IMR-90 (cell line): ENCODE data around the gene GRIN2A.

Experiments
- BHLHE40 ChIP-seq: fragments of 150-350 bp; IDR thresholded peaks from 2 replicates; pipeline ENCODE4 v1.6.1; 2016; ENCODE audit warnings: mild to moderate bottlenecking, low read depth, low read length
- CEBPB ChIP-seq: IDR thresholded peaks from 2 replicates; pipeline ENCODE4 v1.6.1; 2012; ENCODE audit warnings: low read depth, low read length, improper control_type of control experiment
- FOS ChIP-seq: fragments of 150-350 bp; IDR thresholded peaks from 2 replicates; pipeline ENCODE4 v1.6.1; 2016; ENCODE audit warnings: low read depth, low read length
- POLR2A ChIP-seq: IDR thresholded peaks from 2 replicates; pipeline ENCODE4 v1.6.1; 2012; ENCODE audit warnings: mild to moderate bottlenecking, low read depth, low read length
- RAD21 ChIP-seq: IDR thresholded peaks from 2 replicates; pipeline ENCODE4 v1.6.1; 2012; ENCODE audit warnings: low read length, improper control_type of control experiment
- RFX5 ChIP-seq: IDR thresholded peaks from 2 replicates; pipeline ENCODE4 v1.8.0; 2012; ENCODE audit warnings: low read depth, mild to moderate bottlenecking, low read length, moderate library complexity
- TF ChIP-seq, protein P1 (sequence below): conservative IDR thresholded peaks from 2 replicates; pipeline ENCODE4 v1.5.1; 2012; ENCODE audit warnings: mild to moderate bottlenecking, low read depth, low read length, improper control_type of control experiment
- TF ChIP-seq, protein P2 (sequence below): fragments of 150-350 bp; IDR thresholded peaks from 2 replicates; pipeline ENCODE4 v1.6.1; 2017; ENCODE audit warnings: mild to moderate bottlenecking, antibody characterized with exemption, low read length, low read depth

GRCh38 chr16:10141671-10142070 is 40.6 kb downstream of the GRIN2A start:
- TF ChIP-seq, protein P1, sequence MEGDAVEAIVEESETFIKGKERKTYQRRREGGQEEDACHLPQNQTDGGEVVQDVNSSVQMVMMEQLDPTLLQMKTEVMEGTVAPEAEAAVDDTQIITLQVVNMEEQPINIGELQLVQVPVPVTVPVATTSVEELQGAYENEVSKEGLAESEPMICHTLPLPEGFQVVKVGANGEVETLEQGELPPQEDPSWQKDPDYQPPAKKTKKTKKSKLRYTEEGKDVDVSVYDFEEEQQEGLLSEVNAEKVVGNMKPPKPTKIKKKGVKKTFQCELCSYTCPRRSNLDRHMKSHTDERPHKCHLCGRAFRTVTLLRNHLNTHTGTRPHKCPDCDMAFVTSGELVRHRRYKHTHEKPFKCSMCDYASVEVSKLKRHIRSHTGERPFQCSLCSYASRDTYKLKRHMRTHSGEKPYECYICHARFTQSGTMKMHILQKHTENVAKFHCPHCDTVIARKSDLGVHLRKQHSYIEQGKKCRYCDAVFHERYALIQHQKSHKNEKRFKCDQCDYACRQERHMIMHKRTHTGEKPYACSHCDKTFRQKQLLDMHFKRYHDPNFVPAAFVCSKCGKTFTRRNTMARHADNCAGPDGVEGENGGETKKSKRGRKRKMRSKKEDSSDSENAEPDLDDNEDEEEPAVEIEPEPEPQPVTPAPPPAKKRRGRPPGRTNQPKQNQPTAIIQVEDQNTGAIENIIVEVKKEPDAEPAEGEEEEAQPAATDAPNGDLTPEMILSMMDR: no peak
- no peak for TF ChIP-seq POLR2A
- no peak for TF ChIP-seq CEBPB
- TF ChIP-seq, protein P2, sequence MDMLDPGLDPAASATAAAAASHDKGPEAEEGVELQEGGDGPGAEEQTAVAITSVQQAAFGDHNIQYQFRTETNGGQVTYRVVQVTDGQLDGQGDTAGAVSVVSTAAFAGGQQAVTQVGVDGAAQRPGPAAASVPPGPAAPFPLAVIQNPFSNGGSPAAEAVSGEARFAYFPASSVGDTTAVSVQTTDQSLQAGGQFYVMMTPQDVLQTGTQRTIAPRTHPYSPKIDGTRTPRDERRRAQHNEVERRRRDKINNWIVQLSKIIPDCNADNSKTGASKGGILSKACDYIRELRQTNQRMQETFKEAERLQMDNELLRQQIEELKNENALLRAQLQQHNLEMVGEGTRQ: no peak
- TF ChIP-seq RAD21: no peak
- no peak for TF ChIP-seq FOS
- no peak for TF ChIP-seq BHLHE40
- TF ChIP-seq RFX5: no peak
